KBM-7 (cell line): ENCODE data around the gene DNAJC15.

ENCODE experiments used
- DNase-seq: peaks from one replicate; pipeline ENCODE4 v3.0.0-alpha.2; 2015
- in situ Hi-C: fragments of 300-500 bp; cut with MboI; formaldehyde crosslinking; loops from 2 replicates; pipeline ENCODE4 v1.14.3; 2020; ENCODE audit warnings: low sequenced_read_pairs, low pct_unique_long_range_greater_than_20kb, mixed read lengths

Gene DNAJC15

DNA sequence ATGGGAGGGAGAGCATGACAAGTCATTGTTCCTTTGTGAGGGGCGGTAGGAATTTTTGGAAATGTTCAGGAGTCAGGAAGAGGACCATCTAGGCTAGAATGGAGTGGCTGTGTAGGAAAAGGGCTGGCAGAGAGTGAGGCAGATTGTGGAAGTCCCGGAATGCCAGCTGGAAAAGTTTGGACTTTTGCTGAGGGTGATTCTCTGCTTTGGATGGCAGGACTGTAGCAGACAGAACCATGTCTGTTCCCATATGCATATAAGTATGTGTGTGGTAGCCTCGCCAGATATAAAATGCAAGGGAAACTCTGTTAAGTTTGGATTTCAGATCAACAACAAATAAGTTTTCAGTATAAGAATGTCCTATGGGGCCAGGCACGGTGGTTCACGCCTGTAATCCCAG is 112.1 kb downstream of the DNAJC15 start:
- no peak for DNase-seq
- in situ Hi-C loops = no loop called here

DNA sequence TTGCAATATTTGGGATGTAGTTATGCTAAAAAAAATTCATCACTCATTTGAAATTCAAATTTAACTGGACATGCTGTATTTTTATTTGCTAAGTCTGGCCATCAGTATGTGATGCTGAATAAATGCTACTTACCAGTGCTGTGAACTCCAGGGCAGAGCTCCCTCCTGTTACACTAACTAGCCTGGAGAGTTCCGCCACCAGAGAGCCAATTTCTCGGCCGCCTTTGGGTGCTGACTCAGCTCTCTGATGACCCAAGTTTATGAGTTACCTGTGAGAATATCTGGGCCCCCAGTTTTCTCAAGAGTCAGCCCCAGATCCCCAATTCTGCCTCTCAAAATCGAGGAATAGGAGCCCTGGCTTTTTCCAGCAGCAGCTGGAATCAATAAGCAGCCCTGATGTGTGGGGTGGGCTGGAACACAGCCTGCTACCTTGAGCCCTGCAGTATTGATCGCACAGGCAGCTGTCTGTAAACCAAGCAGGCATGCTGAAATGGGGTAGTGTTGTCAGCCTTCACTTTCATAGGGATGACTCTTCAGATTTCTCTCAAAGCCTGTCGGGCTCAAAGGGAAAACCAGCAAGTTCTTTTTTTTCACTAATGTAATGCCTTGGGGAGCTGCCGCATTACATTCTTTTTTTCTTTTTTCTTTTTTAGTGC is 113.7 kb downstream of the DNAJC15 start:
- no peak for DNase-seq
- in situ Hi-C loops = no loop called here

DNA sequence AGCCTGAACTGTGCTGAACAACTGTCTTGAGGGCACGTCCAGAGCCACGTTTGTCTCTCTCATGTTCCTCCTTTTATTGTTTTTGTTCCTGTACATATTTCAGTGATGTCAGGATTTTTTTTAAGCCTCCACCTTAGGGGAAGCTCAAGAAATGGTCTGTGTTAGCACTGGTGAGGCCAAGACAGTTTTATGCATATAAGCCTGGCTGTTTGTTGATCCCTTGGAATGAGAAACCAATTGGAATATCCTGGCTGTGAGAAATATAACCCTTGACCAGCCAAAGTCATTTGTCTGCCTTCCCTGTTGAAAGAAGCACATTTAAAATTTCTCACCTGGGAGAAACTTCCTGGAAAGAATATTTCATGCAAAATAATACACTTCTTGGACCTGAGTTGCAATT is 115.8 kb downstream of the DNAJC15 start:
- in situ Hi-C loops = no loop called here
- no peak for DNase-seq

DNA sequence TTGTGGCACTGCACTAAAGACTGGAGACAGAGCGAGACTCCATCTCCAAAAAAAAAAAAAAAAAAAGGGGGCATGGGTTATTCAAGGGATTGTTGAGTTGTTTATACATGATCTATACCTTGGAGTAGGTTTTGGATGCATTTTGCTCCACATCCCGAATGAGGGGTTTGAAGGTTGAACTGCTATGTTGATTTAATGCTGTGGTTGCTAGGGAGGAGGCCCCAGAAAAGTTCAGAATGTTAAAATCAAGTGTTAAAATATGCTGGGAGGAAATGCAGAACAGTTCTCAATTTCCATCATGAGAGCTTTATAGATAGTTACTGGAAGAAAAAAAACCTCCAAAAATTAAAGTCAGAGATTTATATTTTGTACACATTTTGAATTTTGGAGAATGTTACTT is 116.5 kb downstream of the DNAJC15 start:
- DNase-seq = no peak
- in situ Hi-C loops = no loop called here

DNA sequence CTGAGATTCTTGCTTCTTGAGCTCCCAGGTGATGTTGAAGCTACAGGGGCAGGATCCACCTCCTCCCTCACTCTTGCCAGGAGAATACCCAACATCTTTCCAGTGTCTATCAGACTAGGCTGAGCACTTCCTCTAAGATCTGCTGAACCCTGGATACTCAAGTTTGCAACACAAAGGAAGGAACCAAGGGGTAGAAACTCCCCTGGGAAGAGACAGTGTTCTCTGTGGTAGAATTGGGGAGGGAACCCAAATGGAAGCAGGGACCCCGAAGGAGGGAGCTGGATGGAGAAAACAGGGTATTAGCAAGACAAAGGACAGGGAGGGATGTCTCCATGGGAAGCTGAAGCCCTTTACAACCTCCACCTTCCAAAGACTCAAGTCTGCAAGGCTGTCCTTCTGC is 117.6 kb downstream of the DNAJC15 start:
- no peak for DNase-seq
- in situ Hi-C loops = no loop called here

DNA sequence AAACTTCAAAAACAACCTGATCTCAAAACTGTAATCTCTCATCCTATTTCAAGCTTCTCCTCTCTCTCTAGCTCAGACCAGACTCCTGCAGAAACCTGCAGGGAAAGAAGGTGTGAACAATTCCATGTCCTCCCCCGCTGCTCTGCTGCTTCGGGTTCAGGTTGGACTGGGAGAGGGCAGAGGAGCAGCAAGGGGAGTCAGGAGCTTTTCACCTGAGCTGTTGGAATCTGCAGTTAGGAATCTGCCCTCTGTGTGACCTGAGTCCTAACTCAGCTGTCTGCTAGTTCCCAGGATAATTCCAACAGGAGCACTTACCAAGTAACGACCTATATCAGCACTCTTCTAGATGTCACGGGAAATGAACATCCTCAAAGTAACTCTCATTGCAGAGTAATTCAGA is 118.3 kb downstream of the DNAJC15 start:
- in situ Hi-C loops = no loop called here
- no peak for DNase-seq

DNA sequence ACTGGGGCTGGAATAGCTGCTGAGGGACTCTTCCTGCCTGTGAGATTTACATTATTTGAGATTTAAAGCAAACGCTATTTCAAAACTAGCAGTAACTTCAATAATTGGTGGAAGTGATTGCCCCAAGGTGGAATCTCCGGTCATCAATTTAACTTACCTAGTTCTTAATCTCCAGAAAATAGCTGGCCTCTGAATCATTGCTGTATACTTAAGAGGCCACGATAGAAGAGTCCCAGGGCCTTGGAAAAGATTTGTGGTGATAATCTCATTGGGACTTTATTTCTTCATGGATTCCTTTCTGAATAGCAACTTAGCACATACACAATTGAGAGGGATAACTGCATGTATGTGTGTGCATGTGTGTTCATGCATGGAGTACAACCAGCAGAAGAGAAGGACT is 120.2 kb downstream of the DNAJC15 start:
- no peak for DNase-seq
- in situ Hi-C loops = no loop called here

DNA sequence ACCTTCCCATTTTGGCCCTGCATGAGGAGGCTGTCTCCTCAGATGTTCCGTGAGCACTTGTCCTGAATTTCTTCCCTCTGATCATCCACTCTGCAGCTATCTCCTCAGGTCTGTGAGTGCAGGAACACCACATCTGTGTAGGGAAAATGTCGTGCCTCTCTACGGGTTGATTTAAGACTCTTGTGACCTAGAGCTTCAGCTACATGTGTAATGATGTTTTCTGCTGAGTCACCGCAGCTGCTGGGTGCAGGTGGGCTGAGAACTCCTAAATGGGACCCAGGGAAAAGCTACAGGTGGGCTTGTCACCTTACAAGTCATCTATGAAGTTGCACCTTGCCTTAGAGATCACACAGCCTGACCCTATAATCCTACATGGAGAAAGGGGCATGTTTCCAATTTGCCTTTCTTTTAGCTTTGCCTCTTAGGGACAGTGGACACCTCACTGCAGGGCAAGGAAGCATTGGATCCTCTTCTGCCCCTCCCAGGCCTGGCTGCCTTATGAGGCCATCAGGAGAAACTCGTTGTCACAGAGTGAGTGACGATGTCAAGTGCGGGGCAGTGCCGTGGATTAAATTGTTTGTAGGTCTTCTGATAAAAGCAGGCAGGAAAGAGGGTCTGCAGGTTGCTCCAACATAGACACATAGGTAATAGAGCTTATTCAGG is 122.3 kb downstream of the DNAJC15 start:
- in situ Hi-C loops = no loop called here
- DNase-seq = no peak

DNA sequence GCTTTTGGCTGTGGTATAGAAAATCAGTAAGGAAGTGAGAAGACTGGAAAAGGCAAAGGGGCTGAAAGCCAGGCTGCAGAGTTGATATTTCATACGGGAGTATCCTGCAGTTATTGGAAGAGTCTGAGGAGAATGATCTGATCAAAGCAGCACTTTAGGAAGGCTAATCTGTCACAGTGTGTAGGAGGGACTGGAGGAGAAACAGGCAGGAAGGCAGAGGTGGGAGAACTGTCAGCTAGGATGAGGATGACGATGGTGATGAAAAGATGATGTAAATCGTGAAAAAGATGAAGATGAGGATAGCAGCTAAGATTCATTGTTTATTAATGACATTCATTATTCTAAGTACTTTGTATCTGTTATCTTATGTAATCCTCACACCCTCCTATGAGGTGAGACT is 123.0 kb downstream of the DNAJC15 start:
- in situ Hi-C loops = no loop called here
- DNase-seq = no peak

DNA sequence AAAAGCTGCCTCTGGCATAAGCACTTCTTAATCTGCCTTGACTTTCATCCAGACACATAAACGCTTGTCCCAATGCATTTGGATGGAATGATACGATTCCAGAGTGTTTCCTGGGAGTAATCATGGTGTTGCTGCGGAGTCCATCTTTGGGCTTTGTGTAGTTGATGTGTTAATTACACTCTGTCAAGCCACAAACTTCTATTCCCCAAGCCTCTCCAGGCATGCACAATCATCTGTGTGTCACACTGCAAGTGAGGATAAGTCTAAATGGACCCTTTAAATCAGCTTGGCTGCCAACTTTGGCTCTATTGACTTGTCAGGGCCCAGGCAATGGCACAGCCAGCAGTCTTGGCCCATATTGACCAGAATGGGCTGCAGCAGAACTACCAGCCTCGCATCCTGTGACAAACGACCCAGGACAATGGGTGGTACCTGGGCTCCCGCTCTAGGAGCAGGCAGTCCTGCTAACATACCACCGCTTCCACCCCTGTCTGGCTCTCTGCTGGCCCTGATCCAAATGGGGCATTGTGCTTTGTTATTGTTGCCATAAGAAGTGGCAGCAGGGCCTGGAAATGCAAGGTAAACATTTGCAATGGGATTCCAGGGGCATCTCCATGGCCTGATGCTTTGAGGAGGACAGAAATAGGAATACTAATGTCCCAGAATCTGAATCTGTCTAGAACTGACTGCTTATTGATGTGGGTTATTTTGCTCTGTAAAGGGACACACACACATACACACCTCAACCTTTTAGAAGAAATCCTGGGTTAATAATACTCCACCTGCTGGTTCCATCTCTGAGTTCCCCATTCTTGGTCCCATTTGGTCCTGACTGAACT is 127.2 kb downstream of the DNAJC15 start:
- in situ Hi-C loops = no loop called here
- no peak for DNase-seq

DNA sequence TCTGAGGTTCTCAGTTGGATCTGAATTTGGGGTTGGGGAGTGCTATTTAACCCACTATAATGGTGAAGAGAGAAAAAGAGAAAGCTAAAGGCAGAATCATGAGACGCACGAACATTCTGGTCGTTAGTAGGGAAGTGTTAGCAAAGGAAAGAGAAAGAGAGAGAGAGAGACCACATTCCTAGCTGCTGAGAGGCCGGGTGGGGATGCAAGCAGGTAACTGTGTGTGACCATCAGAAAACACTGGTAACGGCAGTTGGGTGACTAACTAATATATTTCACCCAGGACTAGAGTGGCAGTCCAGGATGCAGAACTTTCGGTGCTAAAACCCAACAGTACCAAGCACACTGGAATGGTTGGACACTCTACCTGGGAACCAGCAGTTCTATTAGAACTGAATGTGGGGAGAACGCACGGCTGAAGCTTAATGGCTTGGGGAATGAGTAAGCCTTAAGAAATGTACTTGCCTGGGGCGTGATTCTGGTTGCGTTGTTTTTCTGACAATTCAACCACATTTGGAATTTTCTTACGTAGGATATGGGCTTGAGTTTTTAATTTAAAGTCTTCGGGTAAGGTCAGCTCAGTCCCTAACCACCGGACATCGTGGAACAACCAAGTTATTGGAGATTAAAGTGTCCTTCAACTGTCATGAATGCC is 130.2 kb downstream of the DNAJC15 start:
- no peak for DNase-seq
- in situ Hi-C loops = no loop called here

DNA sequence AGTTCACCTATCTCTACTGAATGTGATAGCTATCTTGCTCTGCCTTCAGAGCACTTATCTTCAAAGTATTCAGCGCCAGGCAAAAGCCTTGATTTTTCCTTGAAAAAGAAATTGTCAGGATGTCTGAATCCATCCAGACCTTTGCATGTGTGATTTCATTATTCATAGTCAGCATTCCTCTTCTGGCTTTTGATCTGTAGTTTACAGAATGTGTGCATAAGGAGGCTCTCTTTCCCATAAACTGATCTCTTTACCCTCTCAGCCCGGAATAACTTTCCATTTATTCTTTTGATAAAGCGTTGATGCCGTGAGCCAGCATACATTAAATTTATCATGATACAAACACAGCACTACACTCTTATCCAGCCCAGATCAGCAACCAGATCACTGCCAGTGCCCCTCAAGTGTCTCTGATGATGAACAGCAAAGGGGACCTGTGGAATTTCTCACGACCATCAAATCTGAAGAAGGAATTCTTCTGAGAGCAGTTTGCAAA is 130.8 kb downstream of the DNAJC15 start:
- in situ Hi-C loops = no loop called here
- no peak for DNase-seq

DNA sequence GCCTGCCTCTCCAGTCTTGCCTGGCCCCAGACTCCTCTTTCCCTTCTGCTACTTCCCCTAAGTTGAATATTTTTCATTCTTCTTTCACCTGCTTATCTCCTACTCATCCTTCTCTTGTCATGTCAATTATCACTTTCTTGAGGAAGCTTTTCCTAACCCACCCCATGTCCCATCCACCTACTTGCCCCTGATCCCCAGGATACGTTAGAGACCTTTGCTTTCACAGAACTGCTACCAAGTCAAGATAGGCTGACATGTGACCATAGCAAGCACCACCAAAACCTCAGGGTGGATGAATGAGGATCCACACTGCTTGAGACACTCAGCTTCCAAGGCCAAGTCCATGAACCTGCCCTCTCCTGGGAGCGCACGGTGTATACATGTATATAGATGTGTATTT is 131.5 kb downstream of the DNAJC15 start:
- DNase-seq = no peak
- in situ Hi-C loops = no loop called here

DNA sequence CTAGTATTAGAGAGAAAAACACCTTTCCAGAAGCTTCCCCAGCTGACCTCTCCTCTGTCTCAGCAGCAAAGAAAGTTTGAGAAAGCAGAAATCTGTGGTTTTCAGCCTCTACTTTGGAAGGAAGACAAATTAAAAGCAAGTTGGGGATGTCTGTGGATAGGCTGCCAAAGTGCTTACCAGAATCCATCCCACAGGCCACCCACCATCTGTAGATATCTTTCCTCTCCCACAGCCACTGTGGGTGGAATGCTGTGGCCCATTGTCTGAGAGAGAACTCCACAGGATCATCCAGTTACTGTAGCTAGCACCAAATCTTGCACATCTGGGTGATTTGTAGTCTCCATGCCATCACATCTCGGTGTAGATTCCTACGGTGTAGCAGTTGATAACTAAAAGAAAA is 133.5 kb downstream of the DNAJC15 start:
- in situ Hi-C loops = no loop called here
- no peak for DNase-seq

DNA sequence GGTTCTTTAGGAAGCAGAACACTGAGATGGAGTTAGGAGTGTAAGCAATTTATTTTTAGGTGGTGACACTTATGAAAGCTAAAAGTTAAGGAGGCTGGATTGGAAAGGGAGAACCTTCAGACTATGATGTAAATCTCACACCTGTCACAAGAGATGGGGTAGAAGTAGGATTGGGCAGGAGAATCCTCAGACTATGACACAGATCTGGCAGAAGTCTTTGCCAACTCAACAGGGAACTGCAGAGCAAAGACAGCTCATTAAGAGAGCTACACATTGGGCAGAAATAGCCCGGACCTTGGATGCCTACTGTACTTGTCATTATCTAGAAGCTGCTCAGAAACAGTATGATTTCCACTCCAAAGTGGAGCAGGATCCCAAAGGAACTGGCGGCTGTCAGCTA is 134.4 kb downstream of the DNAJC15 start:
- DNase-seq = no peak
- in situ Hi-C loops = no loop called here

DNA sequence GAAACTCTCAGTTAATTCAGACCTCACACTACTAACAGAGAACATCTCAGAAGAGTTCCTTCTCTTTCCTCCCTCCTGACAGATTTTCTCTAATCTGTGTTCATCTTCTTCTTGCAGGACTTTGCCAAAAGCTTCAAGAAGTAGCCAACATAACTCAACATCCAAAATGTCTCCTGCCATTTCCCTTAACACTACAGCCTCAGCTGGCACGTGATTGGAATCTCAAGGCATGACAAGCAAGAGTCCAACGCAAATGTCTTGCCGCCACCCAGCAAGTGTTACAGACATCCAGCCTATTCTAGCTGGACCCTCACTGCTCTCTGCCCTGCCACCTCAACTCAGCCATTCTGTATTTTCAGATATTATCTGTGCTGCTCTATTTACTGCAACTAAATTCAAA is 135.1 kb downstream of the DNAJC15 start:
- no peak for DNase-seq
- in situ Hi-C loops = no loop called here

DNA sequence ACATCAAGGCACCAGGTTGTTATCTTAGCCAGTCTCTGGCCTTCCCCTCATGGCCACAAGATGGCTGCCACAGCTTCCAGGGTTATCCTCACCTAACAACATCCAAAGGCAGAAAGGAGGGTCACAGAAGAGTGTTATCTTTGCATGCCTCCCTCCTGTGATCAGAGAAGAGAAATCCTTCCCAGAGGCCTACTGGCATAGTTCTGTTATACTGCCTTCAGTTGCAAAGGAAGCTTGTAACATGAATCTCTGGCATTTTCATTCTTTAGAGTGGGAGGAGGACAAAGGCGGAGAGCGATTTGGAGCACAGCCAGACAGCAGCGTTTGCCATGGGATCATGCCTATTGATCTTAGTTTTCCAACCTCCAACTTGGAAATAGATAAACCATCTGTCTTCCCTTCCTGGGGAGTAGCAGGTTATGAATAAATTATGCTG is 135.7 kb downstream of the DNAJC15 start:
- no peak for DNase-seq
- in situ Hi-C loops = no loop called here
